NCI-H446 (cell line): Measurements from ENCODE around the gene CDON.

Source experiments
- DNase-seq, 2 experiments: peaks; one replicate each; lab custom pipeline; 2025; lab: John Stamatoyannopoulos, UW

The CDON gene, protein sequence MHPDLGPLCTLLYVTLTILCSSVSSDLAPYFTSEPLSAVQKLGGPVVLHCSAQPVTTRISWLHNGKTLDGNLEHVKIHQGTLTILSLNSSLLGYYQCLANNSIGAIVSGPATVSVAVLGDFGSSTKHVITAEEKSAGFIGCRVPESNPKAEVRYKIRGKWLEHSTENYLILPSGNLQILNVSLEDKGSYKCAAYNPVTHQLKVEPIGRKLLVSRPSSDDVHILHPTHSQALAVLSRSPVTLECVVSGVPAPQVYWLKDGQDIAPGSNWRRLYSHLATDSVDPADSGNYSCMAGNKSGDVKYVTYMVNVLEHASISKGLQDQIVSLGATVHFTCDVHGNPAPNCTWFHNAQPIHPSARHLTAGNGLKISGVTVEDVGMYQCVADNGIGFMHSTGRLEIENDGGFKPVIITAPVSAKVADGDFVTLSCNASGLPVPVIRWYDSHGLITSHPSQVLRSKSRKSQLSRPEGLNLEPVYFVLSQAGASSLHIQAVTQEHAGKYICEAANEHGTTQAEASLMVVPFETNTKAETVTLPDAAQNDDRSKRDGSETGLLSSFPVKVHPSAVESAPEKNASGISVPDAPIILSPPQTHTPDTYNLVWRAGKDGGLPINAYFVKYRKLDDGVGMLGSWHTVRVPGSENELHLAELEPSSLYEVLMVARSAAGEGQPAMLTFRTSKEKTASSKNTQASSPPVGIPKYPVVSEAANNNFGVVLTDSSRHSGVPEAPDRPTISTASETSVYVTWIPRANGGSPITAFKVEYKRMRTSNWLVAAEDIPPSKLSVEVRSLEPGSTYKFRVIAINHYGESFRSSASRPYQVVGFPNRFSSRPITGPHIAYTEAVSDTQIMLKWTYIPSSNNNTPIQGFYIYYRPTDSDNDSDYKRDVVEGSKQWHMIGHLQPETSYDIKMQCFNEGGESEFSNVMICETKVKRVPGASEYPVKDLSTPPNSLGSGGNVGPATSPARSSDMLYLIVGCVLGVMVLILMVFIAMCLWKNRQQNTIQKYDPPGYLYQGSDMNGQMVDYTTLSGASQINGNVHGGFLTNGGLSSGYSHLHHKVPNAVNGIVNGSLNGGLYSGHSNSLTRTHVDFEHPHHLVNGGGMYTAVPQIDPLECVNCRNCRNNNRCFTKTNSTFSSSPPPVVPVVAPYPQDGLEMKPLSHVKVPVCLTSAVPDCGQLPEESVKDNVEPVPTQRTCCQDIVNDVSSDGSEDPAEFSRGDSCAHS (N-terminal part only)

DNA sequence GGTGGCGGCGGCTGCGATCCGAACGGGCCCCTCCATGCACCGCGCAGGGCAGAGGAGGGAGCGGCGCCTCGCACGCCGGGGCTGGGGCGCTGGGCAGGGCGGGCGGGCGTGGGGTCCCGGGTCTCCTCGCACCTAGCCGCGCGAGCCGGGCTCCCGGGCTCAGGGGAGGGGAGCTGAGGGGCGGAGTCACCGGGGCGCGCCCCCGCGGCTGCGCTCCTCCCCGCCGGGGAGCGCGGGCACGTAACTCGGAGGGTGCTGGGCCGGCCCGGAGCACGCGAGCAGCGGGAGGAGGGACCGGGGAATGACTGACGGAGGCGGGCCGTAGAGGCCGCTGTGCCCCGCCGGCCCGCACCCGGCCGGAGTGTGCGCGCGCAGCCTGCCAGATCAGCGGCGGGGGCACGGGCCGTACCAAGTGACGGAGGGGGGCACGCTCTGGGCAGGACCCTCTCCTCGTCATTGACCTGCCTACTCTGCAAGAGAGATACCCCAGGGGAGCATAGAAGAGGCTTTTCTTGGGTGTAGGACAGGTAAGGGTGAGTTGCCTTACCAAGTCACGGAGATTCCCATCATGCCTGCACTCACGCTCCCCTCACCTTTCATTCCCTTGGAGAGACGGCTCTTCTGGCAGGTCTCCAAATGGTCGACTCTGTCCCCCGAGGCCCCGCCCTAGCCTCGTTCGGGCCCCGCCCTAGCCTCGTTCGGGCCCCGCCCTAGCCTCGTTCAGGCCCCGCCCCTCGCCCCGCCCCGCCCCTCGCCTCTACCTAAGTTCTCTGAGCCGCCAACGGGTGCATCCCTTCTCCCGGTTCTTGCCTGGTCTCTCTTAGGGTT, at the start of gene CDON:
Gene CDON (minus strand): TSS at position 188 of the 828 bp plus-strand sequence. CDS start 39,390 bp downstream, outside the sequence.
- peak; percentile 90 to 98 for DNase-seq

DNA sequence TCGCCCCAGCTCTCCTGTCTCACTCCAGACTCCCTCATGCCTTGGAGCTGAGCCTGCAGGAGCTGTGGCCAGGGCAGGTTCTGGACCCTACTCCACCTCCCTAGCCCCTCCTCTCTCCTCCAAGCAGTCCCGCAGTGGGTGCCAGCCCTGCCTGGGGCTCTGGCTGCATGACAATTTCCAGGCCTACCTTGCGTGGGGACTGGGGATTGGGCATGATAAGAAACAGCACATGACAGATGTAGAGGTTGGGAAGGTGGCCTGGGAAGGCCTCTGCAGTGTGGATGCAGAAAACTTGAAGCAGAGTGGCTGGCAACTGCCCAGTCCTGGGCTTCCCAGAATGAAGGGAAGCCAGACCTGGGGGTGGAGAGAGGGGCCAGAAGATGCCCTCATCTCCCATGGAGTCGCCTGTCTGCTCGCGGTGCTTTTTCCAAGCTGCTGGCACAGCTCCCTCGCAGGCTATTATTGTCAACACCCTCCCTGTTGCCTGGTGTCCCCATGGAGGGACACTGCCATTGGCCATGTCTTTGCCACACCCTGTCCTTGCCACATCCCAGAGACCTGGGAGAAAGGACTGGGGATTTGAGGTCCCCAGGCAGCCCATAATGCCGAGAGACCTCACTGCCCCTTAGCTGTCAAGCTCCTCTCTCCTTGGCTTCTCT, 48.9 kb upstream of the CDON start:
- peak; percentile 37 to 78 for DNase-seq

DNA sequence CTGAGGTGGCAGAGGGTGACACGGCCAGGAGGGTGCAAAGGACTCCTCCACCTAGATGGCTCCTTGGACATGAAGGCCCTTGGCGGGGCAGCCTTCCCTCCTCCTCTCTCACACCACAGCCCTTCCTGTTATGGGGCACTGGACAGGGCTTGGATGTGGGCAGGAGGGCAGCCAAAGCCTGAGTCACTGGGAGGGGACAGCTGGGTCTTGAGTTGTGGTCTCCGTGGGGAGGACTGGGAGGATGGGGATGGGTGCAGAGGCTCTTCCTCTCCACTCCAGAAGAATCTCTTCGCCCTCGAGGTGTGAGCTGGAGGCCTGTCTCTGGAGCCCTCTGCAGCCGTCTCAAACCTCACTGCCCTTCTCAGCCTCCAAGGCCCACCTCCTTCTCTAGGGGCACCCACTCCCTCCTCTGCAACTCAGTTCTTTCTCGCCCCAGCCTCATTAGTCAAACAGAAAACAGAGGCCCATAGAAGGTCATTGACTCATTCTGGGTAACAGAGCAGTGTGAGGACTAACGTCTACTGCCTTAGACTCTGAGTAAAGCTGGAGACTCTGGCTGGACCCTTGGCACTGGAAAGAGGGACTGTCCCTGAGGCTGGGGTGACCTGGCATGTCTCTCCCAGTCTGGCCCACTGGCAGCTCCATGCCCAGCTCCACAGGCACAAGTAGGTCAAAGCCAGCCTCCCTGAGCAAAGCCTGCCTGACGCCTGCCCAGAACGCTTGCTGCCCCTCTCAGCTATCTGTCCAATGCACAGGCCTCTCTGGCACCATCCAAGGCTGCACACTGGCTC, 47.5 kb upstream of the CDON start:
- DNase-seq = no peak

DNA sequence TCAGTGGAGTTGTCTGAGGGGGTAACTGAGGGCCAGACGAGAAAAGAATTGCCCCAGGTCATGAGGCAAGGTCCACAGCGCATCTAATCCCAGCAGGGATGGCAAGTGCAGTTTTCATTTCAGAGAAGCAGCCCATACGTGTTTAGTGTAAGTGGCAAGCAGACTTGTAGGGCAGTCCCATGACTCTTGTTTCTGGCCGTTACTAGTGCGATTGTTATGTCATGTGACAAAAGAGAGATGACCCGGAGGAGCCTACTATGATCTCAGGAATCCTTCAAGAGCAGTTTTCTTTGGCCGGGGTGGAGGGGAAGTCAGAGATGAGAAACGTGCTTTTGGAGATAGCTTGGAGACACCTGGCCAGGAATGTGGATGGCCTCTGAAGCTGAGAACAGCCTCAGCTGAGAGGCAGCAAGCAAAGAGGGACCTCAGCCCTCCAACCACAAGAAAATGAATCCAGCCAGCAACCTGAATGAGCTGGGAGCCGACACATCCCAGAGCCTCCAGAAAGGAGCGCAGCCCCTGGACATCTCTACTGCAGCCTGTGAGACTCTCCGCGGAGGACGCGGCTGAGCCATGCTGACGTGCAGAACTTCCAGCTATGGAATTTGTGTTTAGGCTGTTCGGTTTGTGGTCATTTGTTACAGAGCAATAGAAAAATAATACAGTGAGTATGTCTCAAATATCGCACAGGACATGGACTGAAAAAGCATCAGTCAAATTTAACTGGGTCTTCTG, 44.1 kb upstream of the CDON start:
- no peak for DNase-seq

DNA sequence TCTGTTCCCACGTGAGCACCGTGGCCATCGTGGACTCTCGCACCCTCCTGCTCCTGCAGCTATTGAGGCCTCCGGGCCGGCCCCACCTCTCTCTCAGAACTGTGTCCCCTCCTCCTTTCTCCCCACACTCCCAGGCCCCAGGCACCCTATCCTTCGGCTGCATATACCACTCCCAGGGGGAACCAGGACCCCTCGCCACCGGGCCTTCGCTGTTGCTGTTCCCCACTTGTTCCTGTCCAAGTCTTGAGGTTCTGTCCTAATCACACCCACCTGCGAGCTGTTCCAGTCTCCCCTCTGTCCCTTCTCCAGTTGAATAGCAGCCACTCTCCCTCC, 43.0 kb upstream of the CDON start:
- no peak for DNase-seq

DNA sequence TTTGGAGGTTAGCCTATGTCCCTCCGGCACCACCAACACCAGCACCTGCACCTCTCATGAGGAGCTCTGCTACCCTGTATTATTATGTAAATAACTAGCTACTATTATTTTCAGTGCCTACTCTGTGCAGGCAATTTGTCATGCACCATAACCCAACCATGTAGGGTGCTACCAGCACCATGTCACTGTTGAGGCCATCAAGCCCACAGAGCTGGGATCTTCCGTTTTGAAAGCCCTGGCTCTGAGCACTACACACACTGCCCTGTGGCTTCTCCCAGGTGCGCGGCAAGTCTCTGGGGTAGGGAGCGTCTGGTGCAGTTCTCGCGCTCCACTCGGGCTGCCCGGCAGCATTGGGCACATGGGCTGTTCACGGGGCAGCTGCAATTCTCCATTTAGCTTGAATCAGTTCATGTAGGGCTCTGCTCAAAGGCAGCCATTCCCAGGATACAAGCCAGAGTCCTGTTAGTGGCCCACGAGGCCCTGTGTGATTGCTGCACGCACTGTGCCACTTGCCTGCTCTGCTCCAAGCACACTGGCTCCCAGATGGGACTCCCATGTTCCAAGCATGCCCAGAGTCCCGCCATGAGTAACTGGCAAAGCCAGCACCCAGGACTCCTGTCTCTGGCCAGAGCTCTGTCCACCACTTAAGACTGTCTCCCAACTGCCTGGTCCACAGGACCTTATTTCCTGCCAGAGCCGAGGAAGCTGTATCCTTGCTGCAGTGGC, 42.5 kb upstream of the CDON start:
- no peak for DNase-seq

DNA sequence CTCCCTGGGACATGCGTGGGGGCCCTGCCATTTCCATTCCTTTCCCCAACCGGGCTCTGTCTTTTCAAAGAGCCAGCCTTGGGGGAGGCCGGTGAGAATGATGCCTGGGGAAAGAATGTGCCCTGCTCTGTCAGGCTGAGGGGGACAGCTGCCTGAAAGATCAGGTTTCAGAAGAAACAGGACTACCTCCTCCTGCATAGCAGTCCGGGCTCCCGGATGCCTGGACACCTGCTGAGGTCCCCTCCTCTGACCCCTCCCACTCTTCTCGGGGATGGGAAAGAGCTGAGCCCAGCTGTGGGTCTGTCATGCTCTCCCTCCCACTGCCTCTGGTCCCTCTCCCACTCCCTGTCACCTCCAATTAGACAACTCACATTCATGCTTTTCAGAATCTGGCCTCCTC, 41.8 kb upstream of the CDON start:
- no peak for DNase-seq

DNA sequence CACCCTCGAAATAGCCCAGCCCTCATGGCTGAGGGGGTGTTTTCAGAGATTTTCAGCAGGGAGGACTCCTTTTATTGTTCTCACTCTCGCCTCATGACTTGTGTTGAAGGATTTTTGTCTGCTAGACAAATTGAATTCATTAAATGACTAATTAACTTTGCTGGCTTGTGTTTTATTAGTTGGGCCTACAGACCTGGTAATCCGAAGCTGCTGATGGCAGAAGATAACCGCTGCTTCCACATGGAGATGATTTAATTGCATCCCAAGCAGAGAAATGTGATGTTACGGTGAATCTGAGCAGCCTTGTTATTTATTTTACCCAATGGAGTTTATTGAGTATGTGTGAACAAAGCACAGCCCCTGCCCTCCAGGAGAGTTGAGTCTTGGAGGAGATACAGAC, 40.5 kb upstream of the CDON start:
- no peak for DNase-seq

DNA sequence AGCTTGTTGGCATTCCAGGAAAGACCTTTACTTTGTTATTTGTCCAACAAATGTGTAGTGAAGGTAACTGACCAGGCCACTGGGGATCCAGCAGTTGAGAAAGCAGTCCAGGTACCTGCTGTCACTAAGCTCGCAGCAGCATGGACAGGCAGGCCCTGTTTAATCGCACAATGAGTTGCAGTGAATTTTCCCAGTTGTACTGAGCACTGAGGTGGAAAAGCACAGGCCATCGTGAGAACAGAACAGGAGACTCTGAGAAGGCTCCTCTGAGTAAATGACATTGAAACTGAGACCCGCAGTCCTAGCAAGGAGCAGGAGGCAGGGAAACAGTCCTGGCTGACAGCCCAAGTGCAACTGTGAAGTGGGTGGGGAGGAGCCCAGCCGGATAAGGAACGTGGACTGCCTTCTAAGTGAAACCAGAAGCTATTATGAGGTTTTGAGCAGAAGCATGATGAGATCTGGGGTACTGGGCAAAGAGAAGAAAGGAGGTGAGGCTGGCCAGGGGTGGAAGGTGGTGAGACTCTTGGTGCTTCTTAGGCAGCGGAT, 39.8 kb upstream of the CDON start:
- peak in 1 of 2 experiments; percentile 22 for DNase-seq

DNA sequence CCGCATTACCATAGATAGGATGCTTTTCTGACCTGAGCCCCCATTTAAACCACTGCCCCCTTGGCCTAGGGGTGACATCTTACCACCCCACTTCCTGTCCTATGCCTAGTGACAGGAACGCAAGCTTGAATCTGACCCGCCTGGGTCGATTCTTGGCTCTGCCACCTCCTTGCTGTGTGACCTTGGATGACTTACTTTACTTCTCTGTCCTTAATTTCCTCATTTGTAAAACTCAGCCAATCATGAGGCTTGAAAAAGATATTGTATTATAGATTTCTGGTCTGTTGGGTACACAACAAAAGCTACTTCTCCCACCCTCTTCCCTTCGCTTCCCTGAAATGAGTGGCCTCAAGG, 39.2 kb upstream of the CDON start:
- DNase-seq = no peak

DNA sequence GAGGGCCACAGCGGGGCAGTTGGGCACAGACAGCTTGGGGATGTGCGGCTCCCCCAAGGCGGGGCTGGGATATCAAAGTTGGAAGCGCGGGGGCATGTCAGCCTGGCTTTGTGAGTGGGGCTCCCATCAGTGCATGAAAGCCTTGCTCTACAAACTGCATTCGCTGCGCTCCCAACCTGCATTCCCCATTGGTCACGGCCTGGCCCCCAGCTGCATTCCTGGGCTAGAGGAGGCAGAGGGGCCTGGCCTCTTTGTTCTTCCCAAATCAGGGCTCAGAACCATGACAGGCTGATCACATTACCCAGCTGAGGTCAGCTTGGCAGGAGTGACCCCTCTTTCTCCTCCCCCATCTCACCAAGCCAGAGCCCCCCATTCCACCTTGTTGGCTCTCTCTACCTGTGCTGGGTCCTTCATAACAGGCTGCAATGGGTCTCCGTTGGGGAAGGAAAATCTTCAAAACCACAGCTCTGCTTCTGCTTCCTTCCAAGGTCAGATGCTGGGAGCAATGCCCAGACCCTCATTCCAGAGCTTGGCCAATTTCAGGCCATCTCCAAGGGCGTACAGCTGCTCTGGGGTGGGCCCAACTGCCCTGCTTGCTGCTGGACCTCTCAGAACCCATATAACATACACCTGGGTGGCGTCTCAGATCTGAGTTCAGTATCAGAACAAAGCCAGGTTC, 38.7 kb upstream of the CDON start:
- DNase-seq = no peak

DNA sequence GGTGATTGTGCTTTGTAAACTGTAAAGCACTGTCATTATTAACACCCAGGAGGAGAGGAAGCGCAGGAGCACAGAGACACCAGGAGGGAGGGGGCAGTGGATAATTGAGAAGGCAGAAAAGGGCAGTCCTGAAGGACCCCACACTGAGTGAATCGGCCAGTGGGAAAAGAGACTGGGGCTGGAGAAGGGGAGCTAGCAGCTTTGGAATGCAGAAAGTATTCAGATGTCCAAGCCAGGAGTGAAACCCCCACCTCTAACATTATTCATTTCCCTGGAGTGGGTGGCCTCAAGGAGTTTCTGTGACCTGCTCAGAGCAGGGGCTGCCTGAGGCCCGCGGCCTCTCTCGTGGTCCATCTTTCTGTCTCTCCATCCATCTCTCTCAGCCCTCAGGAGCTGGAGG, 38.0 kb upstream of the CDON start:
- DNase-seq = no peak

DNA sequence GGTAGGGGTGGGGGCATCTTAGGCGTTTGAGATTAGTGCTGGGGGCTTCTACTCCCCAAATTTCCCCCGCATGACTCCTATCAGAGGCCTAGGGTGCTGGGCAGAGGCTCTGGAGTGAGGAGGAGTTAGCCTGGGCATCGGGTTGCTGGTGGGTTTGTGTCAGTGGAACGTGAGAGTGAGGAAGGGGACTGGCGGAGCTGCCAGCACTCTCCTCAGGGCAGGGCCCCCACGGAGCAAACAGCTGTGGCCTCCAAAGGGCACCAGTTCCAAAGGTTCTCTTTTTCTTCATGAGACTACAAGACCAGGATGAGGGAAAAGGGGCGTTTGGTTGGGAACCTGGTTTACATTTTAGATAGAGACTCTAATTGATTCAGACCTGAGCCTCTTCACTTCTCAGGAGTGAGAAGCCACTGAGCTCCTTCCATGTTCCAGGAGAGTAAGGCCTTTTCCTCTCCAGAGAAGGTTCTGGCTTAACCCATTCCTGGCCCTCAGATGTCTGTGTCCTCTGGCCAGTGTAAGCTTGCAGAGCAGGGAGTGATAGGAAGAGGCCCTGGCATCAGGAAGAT, 35.6 kb upstream of the CDON start:
- no peak for DNase-seq

DNA sequence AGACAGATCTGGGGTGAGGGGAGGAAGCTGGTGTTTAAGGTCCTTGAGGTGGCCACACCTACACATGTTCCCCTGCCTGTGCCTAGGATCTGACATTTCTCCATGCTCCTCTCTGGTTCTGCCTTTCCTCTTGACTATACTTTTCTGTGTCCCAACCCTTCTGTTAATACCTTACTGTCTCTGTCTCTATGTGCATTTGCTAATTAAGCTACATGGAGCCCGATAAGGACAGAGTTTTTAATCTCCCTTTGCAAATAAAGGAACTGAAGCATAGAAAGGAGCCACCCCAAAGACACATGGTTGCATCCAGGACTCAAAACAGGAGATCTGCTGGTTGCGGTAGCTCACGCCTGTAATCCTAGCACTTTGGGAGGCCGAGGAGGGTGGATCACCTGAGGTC, 33.1 kb upstream of the CDON start:
- DNase-seq = no peak

DNA sequence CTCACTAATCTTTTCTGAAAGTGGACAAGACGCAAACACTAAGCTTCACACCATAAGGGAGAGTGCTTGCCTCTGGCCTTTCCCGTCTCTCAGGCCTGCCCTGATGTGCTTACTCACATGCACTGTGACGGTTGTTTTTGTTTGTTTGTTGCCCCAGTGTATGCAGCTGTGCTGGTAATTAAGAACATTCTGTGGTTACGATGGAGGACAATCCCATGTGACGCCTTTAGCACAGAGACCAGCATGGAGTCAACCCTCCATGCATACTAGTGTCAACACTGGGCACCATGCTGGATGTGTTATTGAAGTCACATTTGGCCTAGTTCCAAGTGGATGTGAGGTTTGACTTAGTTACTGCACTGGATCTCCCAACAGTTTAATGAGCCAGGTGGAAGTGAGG, 27.8 kb upstream of the CDON start:
- DNase-seq = peak; percentile 5 to 24

DNA sequence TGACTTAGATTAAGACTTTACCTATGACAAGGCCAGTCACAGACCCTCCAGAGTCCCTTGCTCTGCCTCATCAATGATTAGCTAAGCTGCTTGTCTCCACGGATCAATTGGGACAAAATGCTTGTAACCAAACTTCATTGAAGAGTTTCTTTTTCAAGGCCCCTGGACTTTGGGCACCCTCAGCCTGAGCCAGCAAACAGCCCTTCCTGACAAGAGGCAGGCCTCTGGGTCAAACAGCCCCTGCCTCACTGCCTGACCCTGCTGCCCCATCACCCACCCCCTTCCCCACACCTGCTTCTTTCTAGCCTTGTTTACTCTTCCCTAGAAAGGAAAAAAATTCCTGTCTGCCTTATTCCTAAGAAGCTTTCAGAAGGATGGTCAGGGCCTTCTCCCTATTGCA, 26.3 kb upstream of the CDON start:
- DNase-seq = no peak

DNA sequence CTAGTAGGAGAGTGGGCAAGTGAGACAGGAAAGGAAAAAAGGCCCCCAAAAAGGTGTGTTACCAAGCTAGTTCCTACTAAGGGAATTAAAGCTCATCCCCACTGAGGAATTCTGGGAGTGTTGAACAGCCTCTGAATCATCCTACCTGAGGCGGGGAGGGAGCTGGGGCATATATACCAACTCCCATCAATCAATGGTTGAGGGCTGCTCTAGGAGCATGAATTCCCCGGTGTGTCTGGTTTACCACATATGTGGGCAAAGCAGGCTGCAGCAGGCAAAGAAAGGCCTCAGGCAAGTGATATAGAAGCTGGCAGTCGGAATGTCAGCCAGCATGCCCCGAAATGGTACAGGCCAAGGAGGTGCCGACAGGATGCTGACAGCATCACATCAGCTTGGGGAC, 23.6 kb upstream of the CDON start:
- DNase-seq = no peak

DNA sequence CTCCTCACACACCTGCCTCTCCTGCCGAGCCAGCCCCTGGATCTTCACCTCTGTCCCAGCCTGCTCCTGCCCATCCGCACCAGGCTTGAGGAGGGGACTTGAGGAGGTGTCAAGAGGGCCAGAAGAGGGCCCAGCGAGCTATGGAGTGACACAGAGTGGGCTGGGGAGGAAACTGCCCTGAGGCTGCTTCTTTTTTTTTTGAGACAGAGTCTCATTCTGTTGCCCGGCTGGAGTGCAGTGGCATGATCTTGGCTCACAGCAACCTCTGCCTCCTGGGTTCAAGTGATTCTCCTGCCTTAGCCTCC, 21.9 kb upstream of the CDON start:
- DNase-seq = no peak
